ENCODE data around the gene C1QTNF9.
"Not testable (repeated sequence)": the region's sequence is repeated elsewhere in the genome, so short reads cannot be mapped to it uniquely, and the experiment has no call there.

The C1QTNF9 gene

DNA sequence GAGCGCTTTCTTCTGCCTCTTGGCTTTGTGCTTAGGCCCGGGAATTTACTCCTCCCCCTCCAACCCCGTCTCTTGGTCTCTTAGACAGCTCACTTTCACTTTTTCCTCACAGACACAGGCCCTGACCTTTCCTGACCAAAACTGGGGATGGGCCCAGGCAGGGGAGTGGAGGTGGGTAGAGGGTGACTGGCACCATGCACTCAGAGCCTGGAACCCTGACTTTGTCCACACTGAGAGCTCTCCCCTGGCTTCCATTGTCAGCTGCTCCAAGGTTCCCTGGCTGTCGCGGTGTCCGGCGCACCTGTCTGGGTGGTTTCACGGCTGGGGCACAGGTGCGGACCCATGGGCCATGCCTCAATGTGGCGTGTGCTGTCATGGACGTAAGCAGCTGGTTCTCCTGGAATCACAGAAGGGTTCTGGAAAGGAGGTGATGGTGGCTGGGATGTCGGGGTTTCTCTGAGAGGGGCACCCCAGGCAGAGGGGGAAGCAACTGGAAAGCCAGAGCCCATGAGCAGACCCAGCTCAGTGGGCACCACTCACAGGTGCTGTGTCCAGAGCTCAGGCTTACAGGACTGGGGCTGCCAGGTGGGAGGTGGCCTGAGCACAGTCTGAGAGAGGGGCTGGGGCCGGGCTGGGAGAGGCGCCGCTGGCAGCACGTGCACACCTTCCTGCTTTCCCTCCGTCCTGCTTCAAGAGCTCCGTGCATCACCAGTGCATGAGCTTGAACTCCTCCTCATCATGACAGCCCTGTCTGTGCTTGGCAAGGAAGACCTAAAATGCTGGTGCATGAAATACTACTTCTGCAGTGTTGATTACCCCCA, 28.0 kb upstream of the C1QTNF9 start:
- no peak for DNase-seq (ENCODE audit: low read depth in 2 of 2)

GRCh38 chr13:24282256-24282655, 27.1 kb upstream of the C1QTNF9 start:
- no peak for DNase-seq (ENCODE audit: low read depth in 2 of 2)

GRCh38 chr13:24284889-24285565, 24.4 kb upstream of the C1QTNF9 start:
- DNase-seq (ENCODE audit: low read depth in 2 of 2) = no peak

GRCh38 chr13:24286624-24287023, 22.8 kb upstream of the C1QTNF9 start:
- no peak for DNase-seq (ENCODE audit: low read depth in 2 of 2)

GRCh38 chr13:24287748-24288287, 21.6 kb upstream of the C1QTNF9 start:
- no peak for DNase-seq (ENCODE audit: low read depth in 2 of 2)

DNA sequence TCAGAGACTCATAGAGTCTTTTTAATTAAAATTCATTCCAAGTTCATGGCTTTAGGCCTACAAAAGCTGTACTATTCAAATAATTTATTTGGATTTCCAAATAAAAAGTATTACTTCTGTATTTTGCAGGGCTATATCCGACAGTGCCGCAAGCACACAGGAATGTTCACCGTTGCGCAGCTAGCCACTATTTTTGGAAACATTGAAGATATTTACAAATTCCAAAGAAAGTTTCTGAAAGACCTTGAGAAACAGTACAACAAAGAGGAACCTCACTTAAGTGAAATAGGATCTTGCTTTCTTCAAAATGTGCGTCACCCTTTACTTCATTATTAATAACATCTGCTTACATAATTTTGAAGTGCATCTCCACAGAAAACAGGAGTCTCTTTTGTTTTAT, 20.5 kb upstream of the C1QTNF9 start:
- DNase-seq (ENCODE audit: low read depth in 2 of 2) = no peak

- DNase-seq (ENCODE audit: low read depth in 2 of 2) = no peak
Measured at GRCh38 chr13:24290280-24290932, 19.0 kb upstream of the C1QTNF9 start.

GRCh38 chr13:24292481-24292880, 16.9 kb upstream of the C1QTNF9 start:
- DNase-seq (ENCODE audit: low read depth in 2 of 2) = no peak

DNA sequence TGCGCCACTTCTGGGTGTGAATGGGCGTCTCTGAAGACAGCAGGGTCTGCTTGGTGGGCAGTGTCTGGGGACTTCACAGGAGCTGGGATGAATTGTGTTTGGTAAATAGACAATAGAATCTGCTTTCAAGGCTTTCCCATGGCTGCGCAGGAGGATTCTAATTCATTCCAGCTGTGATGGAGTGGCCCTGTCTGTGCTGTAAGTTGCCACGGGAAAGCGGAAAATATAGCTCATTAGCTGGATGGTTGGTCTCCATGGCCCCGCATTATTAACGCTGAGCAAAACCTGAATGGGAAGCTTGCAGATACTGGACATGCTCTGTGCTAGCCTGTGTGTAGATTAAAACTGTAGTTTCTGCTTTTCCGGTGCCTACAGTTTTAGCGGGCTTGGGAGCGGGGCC, 15.6 kb upstream of the C1QTNF9 start:
- DNase-seq (ENCODE audit: low read depth in 2 of 2) = no peak

DNA sequence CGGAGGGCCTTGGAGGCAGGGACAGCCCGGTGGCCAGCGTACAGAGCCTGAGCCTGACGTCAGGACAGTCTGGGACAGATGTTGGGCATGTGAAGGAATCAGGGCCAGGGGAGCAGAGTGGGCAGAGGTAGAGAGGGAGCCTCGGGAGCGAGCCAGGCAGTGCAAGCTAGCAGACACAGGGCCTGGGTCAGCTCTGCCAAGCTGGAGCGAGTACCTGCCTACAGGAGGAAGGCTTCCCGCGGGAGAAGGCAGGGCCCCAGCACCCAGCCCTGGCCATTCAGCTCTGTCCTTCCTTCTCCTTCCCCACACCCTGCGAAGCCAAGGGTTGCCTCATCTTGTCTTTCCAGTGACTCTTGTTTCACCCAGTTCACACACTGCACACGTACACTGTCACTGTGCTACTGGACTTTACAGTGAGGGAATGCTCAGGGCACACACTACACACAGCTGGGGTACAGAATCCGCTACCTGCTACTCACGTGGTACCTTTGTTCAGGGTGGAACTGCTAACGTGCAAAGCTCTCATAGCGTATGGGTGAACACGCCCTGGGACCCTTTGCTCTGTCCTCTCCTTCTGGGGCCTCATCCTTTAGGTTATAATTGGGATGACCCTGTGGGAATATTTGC, 9.8 kb upstream of the C1QTNF9 start:
- DNase-seq (ENCODE audit: low read depth in 2 of 2) = no peak

DNA sequence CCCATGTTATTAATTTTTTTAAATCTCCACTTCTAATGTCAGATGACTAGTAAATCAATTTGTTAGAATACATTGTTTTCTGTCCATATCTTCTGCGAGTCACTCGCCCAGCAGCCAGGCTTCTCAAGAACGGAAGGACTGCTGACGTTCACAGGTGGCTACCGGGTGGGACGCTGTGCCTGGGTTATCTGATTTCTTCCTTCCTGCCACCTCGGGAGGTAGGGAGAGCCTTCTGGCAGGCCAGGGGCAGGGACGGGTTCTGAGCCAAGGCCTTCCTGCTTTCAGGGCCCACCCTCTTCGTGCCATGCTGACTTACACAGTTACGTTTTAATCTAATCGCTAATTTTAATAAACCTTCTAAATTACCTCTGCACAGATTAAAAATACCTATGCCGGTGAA, 7.9 kb upstream of the C1QTNF9 start:
- DNase-seq (ENCODE audit: low read depth in 2 of 2) = no peak

DNA sequence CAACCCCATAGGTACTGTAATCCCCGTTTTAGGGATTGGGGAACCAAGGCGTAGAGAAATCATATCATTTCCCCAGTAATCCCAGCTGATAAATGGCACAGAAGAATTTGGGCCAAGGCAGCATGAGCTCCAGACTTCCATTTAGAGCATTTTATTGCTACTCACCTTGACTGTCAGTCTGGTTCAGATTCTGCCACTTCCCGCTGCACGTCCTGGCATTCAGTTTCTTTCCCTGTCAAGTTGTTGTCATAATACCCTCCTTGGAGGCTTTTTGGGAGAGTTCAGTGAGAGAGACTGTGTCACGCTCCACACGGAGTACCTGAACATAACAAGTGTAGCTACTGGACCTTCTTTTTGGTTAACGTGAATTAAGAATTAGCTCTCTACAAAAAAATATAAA, 7.5 kb upstream of the C1QTNF9 start:
- DNase-seq (ENCODE audit: low read depth in 2 of 2) = no peak

DNA sequence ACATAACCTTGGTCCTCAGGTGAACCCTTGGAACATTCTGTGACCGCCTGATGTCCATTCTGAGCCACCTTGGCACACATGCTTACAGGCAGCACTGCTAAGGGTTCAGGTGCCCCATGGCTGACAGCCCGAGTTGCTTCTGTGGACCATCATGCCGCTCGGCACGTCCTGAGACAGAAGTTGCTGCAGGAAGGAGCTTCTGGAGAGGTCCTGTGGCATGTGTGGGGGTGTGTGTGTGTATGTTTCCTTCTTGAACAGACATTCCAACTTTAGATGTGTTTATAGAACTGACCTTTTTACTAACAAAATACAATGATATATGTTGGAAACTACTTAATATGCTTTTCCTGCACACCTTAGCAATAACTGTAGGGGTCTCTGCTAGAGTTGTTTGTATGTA, 4.8 kb upstream of the C1QTNF9 start:
- DNase-seq (ENCODE audit: low read depth in 2 of 2) = no peak

GRCh38 chr13:24306632-24307031, 2.7 kb upstream of the C1QTNF9 start:
- DNase-seq (ENCODE audit: low read depth in 2 of 2) = no peak

GRCh38 chr13:24307211-24308067, 1.9 kb upstream of the C1QTNF9 start:
- DNase-seq (ENCODE audit: low read depth in 2 of 2) = no peak

- no peak for DNase-seq (ENCODE audit: low read depth in 2 of 2)
Measured at GRCh38 chr13:24308068-24308445, 1.3 kb upstream of the C1QTNF9 start.

DNA sequence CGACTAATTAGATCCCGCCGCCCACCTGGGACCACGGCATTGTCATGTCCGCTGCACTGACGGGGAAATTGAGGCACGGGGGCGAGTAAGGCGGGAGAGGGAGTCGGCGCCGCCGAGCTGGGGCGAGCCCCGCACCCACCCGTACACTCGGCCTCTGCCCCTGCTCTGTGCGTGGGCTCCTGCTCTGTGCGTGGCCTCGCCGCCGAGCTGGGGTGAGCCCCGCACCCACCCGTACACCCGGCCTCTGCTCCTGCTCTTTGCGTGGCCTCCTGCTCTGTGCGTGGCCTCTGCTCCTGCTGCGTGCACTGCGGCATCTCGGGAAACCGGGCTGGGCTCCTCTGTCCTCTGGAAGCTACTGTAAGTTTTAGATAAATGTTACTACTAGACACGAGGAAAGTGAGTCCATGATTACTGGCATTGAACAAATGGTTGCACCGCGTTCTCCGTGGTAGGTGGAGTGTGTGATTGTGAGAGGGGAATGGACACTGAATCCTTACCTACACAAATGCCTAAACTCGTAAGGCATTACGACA, 826 bp upstream of the C1QTNF9 start:
- DNase-seq (ENCODE audit: low read depth in 2 of 2) = no peak

DNA sequence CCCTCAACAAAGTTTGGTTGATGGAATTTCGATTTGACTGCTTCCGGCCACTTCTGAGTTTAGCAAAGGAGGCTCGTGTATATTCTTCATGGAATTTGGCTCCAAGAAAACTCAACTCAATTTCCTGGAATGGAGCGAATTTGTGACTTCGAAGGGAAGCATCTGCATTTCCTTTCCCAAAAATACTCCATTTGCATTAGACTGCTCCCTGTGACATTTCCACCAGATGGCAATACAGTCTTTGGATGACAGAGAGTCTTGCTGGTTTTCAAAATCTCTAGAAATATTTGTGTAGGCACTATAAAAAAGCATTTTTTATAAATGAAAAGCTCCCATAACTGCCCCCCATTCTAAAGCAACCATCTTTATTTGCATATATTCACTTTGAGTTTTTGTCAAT, 4.1 kb downstream of the C1QTNF9 start:
- no peak for DNase-seq (ENCODE audit: low read depth in 2 of 2)

GRCh38 chr13:24317835-24318234, 8.5 kb downstream of the C1QTNF9 start:
- DNase-seq (ENCODE audit: low read depth in 2 of 2) = not testable (repeated sequence)

- DNase-seq (ENCODE audit: low read depth in 2 of 2) = not testable (repeated sequence)
Measured at GRCh38 chr13:24318878-24319277, 9.5 kb downstream of the C1QTNF9 start.

DNA sequence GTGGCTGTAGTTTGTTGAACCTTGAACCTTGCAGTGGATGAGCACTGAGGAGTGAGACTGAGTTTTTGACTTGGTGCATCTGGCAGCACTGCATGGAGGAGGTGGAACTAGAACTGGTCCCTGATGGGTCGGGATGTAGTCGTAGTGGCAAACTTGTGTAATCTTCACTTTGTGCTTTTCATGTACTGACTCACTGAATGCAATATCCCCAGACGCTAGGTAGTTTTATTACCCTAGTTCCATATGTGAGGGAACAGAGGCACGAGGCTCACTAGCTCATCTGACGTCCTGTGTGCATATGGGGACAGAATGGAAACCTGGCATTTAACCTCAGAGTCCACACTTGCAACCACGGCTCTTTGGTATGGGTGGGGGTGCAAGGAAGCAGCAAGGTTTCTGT, 10.3 kb downstream of the C1QTNF9 start:
- not testable (repeated sequence) for DNase-seq (ENCODE audit: low read depth in 2 of 2)
